ENCODE results near the gene RBM10. TPM values are rescaled to one million over a fixed set of nuclear protein-coding genes. Genes with fewer than 3 reads are reported as not detected.

Gene RBM10
- total RNA-seq (21.7 and 26.4 TPM in 2 replicates), polyA plus RNA-seq (29.2 and 35.9 TPM in 2 replicates)

GRCh38 chrX:47144626-47145394 is at the start of gene RBM10, which contains the start of gene NDUFB11:
Gene RBM10 (plus strand): TSS chrX:47145221. CDS start chrX:47147482, 2,261 bp downstream.
Gene NDUFB11 (minus strand): TSS chrX:47144702. CDS start chrX:47144679, 23 bp downstream.
- peak; percentile 55 for TF ChIP-seq CTCF (IDR thresholded peaks at IDR 0.05; ENCODE audit: poor library complexity)
- TF ChIP-seq EZH2phosphoT487 (IDR thresholded peaks at IDR 0.05; ENCODE audit: low read depth, severe bottlenecking, unreplicated experiment), result no peak
- no peak for TF ChIP-seq EZH2 (IDR thresholded peaks at IDR 0.05; ENCODE audit: borderline replicate concordance)
- Histone ChIP-seq H3K9me2 (replicated peaks; ENCODE audit: insufficient read depth) (no peaks in the 10 kb centered on the region), H3K4me3 (peak within 1 kb of the TSS; percentile 56), H3K9me3 (ENCODE audit: low read depth) (no peaks in the 10 kb centered on the region), H2AFZ (peak within 1 kb of the TSS; percentile 38), H3K4me2 (peak within 1 kb of the TSS; percentile 82), H3K79me2 (peaks cover 47% of the 10 kb centered on the region), H3K27ac (peak within 1 kb of the TSS; percentile 98), H3K27me3 (no peaks in the 10 kb centered on the region), H3K4me1 (ENCODE audit: insufficient read depth) (peaks cover 4% of the 10 kb centered on the region), H3K36me3 (replicated peaks; ENCODE audit: insufficient read depth, low read depth) (no peaks in the 10 kb centered on the region), H4K20me1 (ENCODE audit: insufficient read depth, poor library complexity, severe bottlenecking) (peaks cover 21% of the 10 kb centered on the region)
- peak; percentile 94 for DNase-seq (ENCODE audit: low spot score)
- 48% methylated on average over 52 of the region's 54 CpGs for WGBS (ENCODE audit: low lambda C conversion rate, missing lambda C conversion rate)

GRCh38 chrX:47097018-47097417 is 48.0 kb upstream of the RBM10 start:
- Histone ChIP-seq H3K27ac (no peak overlapping the region), H3K4me2 (no peak overlapping the region), H3K79me2 (no peaks in the 10 kb centered on the region), H3K4me1 (ENCODE audit: insufficient read depth) (no peaks in the 10 kb centered on the region), H3K36me3 (replicated peaks; ENCODE audit: insufficient read depth, low read depth) (no peaks in the 10 kb centered on the region), H2AFZ (no peak overlapping the region), H4K20me1 (ENCODE audit: insufficient read depth, poor library complexity, severe bottlenecking) (no peaks in the 10 kb centered on the region), H3K27me3 (no peaks in the 10 kb centered on the region), H3K9me3 (ENCODE audit: low read depth) (no peaks in the 10 kb centered on the region), H3K4me3 (no peak overlapping the region), H3K9me2 (replicated peaks; ENCODE audit: insufficient read depth) (no peaks in the 10 kb centered on the region)
- no peak for TF ChIP-seq EZH2phosphoT487 (IDR thresholded peaks at IDR 0.05; ENCODE audit: low read depth, severe bottlenecking, unreplicated experiment)
- no peak for TF ChIP-seq EZH2 (IDR thresholded peaks at IDR 0.05; ENCODE audit: borderline replicate concordance)
- no peak for TF ChIP-seq CTCF (IDR thresholded peaks at IDR 0.05; ENCODE audit: poor library complexity)
- 72% methylated on average over 4 of the region's 4 CpGs for WGBS (ENCODE audit: low lambda C conversion rate, missing lambda C conversion rate)
- DNase-seq (ENCODE audit: low spot score), result no peak

- no peak for DNase-seq (ENCODE audit: low spot score)
- TF ChIP-seq EZH2phosphoT487 (IDR thresholded peaks at IDR 0.05; ENCODE audit: low read depth, severe bottlenecking, unreplicated experiment) (no peak), EZH2 (IDR thresholded peaks at IDR 0.05; ENCODE audit: borderline replicate concordance) (no peak), CTCF (IDR thresholded peaks at IDR 0.05; ENCODE audit: poor library complexity) (no peak)
- H3K27ac ChIP-seq, result no peak overlapping the region
- no peaks in the 10 kb centered on the region for H3K9me2 ChIP-seq (replicated peaks; ENCODE audit: insufficient read depth)
- H3K79me2 ChIP-seq, result no peaks in the 10 kb centered on the region
- no peaks in the 10 kb centered on the region for H3K4me1 ChIP-seq (ENCODE audit: insufficient read depth)
- no peaks in the 10 kb centered on the region for H3K36me3 ChIP-seq (replicated peaks; ENCODE audit: insufficient read depth, low read depth)
- H3K4me2 ChIP-seq, result no peak overlapping the region
- H3K4me3 ChIP-seq, result no peak overlapping the region
- H4K20me1 ChIP-seq (ENCODE audit: insufficient read depth, poor library complexity, severe bottlenecking), result no peaks in the 10 kb centered on the region
- H3K27me3 ChIP-seq, result no peaks in the 10 kb centered on the region
- no peaks in the 10 kb centered on the region for H3K9me3 ChIP-seq (ENCODE audit: low read depth)
- H2AFZ ChIP-seq, result no peak overlapping the region
- 93% methylated on average over 2 of the region's 2 CpGs for WGBS (ENCODE audit: low lambda C conversion rate, missing lambda C conversion rate)
Measured at GRCh38 chrX:47098338-47099094, 46.5 kb upstream of the RBM10 start.

Measured in hepatocyte (in vitro differentiated cells).